ENCODE data around the gene SSBP4.

SSBP4 gene

GRCh38 chr19:18433015-18433691, 14.0 kb downstream of the SSBP4 start:
- DNase-seq (ENCODE audit: low read depth, low spot score), result no peak

- DNase-seq (ENCODE audit: low read depth, low spot score), result no peak
Observed at GRCh38 chr19:18433735-18434398, 14.7 kb downstream of the SSBP4 start.

GRCh38 chr19:18434411-18435175, 15.4 kb downstream of the SSBP4 start:
- no peak for DNase-seq (ENCODE audit: low read depth, low spot score)

DNA sequence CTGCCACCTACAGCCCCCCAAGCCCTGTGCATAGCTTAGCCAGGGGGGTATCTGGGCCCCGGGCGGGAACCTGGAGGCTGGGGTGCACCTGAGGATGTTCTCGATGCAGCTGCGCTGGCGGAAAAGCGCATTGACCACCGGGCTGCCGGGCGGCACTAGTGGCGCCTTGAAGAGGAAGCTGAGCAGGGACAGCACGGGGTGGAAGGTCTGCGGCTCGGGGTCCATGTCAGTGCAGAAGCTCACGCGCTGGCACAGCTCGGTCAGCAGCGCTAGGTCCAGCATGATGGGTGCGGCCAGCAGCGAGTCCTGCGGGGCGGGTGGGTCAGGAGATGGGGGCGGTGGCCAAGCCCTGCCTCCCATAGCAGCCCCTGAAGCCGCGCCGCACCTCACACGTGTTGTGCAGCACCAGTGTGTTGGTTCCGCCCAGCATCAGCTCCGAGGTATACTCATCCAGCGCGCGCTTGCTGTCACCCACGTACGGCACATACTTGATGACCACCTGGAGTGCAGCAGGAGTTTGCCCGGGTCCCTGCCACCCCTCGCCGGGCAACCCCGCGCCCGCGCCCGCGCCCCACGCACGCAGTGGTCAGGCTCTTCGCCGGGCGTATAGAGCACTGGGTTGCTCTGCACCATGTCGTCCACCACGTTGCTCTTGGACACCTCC, 16.1 kb downstream of the SSBP4 start:
- no peak for DNase-seq (ENCODE audit: low read depth, low spot score)

DNA sequence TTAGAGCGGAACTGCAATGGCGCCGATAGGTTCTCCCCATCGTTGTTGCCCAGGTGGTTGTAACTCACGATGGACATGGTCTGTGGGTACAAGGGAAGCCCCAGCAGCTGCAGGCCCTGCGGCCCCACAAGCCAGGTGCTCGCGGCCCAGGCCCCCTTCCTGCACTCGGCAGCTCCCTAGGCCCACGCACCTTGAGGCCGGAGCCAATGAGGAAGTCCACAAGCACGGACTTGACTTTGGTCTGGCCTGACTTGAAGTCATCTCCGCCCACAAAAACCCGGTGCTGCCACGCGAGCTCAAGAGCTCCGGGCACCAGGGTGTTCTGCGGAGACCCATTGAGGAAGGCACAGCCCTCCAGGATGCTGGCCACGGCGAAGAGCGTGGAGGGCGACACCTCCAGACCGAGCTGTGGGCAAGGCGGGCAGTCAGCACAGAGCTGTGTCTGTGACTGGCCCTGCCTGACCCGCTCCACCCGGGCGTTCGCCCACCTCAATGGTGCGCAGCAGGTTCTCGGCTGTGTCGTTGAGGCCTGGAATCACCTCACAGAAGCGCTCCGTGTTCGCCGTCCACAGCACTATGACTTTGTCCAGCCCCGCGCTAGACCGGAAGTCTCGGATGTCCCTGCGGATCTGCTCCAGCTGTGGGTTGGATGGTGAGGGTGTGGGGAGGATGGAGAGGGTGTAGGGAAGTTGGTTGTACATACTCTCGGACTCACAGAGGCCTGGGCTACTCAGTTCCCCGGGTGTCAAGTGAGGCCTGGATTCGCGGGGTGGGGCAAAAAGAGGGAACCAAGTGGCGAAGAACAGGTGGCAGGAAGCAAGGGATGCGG, 16.9 kb downstream of the SSBP4 start:
- DNase-seq (ENCODE audit: low read depth, low spot score), result no peak

- DNase-seq (ENCODE audit: low read depth, low spot score), result peak; percentile 68
Observed at GRCh38 chr19:18436671-18437490, 17.7 kb downstream of the SSBP4 start.

DNA sequence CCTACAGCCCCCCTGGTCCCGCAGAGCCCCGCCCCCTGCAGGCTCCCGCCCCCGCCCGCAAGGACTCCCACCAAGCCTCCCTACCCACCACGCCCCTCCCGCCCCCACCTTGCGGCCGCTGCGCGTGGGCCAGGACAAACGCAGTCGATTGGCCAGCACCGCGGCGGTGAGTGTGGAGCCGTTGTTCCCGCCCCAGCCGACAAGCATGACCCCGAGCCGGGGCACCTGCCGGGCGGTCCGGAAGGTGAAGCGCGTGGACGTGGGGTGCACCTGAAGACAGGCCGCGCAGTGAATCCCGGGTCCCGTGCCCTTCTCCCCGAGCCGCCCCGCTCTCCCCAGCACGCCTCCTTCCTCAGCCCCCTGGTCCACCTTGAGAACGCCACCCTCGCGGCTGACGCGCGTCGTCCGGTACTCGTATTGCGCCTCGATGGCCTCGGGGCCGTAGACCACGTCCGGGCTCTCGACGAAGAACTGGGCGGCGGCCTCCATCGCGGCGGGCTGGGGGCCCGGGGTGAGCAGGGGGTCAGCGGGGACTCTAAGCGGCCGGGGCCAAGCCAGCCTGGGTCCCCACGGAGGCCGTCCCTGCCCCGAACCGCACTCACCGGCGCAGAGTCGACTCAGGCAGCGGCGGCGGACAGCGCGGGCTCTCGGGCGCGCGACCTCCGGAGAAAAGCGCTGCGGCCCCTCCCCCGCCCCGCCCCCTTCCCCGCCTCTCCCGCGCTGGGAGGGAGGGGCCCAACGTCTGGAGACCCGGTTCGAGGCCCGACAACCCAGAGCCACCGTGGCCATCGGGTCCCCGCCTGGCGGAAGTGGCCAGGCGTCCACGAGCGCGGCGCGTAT, 18.5 kb downstream of the SSBP4 start, which contains the start of gene ISYNA1:
Gene ISYNA1, minus strand, starts transcription at position 643 of the 840 bp plus-strand sequence. Its CDS starts 154 bp downstream, at position 489.
- no peak for DNase-seq (ENCODE audit: low read depth, low spot score)

DNA sequence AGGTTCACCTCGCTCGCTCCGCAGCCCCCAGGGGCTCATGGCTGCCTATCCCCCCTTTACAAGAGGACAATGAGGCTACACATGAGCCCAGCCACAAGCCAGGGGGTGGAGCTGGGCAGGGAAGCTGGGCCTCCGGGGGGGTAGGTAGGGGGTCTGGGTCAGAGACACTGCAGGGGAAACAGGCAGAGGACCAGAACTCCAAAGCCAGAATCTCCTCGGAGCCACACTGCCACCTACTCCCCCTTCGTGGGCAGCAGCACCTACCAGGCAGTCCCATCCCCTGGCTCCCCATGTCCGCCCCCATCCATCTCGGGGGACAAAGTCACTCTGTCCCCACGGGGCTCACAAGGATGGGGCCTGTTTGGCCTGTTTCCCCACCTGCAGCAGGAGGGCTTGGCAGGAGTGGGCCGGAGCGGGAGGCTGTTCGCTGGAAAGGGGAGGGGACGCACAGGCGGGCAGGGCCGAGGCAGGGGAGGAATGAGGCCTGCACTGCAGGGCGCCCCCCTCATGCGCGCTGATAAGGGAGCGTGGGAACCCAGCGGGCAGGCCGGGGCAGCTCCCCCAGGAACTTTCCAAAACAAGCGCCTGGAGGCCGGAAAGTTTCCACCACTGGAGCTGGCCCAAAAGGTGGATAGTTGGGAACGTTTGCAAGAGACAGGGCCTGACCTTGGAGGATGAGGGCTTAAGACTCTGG, 19.3 kb downstream of the SSBP4 start:
- DNase-seq (ENCODE audit: low read depth, low spot score), result no peak

- no peak for DNase-seq (ENCODE audit: low read depth, low spot score)
Observed at GRCh38 chr19:18439025-18439909, 20.1 kb downstream of the SSBP4 start.

DNA sequence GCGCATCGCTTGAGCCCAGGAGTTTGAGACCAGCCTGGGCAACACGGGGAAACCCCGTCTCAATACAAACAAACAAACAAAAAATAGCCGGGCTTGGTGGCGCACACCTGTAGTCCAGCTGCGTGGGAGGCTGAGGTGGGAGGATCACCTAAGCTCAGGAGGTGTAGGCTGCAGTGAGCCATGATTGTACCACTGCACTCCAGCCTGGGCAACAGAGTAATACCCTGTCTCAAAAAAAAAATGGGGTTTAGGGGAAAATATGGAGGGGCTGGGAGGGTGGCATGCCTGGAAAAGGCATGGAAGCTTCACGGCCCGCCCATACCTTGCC, 20.7 kb downstream of the SSBP4 start:
- no peak for DNase-seq (ENCODE audit: low read depth, low spot score)

- no peak for DNase-seq (ENCODE audit: low read depth, low spot score)
Observed at GRCh38 chr19:18440415-18440877, 21.2 kb downstream of the SSBP4 start.

DNA sequence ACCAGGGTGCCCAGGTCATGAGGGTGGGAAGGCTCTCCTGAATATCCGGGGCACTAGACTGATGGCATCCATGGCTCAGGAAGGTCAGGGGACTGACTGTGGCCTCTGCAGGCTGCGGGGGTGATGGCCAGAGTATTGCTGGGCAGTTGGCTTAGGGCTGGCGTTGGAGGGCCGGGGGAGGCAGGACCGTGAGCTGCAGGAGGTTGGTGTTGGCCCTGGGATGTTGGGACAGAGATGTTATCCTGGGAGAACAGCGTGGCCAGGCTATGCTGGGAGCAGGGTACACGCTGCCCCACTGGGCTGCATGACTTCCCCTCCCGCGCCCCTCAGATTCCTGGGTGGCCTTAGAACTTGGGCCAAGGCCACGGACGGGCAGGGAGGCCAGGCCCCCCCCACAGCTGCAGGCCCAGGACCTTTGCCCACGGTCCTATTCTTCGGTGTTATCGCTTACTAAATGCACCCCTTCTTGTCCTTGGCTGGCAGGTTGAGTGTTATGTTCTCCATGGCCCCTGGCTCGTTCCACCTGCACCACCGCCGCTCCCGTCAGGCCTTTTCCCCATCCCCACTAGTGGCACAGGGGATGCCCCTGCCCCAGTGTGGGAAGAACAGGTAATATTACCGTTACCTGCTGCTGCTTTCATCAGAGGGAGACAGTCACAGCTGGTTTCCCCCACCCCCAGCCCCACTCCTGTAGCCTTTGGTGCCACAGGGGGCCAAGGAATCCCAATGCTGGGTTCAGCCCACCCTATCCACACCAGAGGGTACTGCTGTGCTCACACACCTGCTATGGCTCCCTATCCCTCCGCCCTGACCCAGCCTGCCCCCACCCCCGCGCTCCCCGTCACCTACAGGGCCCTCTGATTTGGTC, 22.0 kb downstream of the SSBP4 start:
- DNase-seq (ENCODE audit: low read depth, low spot score), result no peak

GRCh38 chr19:18441804-18442788, 22.9 kb downstream of the SSBP4 start:
- no peak for DNase-seq (ENCODE audit: low read depth, low spot score)

- DNase-seq (ENCODE audit: low read depth, low spot score), result no peak
Observed at GRCh38 chr19:18442941-18443340, 23.7 kb downstream of the SSBP4 start.

GRCh38 chr19:18443406-18443805, 24.2 kb downstream of the SSBP4 start:
- no peak for DNase-seq (ENCODE audit: low read depth, low spot score)

DNA sequence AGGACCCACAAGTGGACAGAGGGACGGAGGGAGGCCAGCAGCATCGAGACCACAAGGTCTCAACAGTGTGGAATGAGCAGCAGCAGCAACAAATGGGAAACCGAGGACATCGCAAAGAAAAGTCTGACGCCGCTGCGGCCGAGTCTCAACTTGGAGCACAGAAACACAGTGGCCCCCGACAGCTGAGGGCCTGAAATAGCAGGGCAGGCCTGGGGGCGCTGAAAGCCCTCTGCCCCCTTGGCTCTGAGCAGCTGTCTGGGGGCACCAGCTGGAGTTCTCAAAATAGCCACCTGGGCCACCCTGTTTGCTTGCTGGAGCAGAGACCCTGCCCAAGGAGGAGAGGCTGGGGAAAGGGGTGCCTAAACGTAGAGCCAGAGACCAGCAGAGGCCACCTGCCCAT, 24.6 kb downstream of the SSBP4 start:
- no peak for DNase-seq (ENCODE audit: low read depth, low spot score)

Measured in activated naive CD8-positive, alpha-beta T cell treated with anti-CD3 and anti-CD28 coated beads, Interleukin-2, amount 50 U/mL, for 16 hours (primary cell).